ENCODE results near the gene URI1.

The URI1 gene

GRCh38 chr19:29971648-29972047, 29.6 kb downstream of the URI1 start:
- DNase-seq (ENCODE audit: low read depth) = peak; percentile 30

DNA sequence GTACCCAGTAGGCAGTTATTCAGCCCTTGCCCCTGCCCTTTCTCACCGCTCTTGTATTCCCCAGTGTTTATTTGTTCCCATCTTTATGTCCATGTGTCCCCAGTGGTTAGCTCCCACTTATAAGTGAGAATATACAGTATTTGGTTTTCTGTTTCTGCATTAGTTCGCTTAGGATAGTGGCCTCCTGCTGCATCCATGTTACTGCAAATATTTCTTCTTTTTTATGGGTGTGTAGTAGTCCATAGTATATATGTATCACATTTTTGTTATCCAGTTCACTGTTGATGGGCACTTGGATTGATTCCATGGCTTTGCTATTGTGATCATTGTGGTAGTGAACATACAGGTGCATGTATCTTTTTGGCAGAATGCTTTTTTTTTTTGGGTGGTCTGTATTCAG, 32.7 kb downstream of the URI1 start:
- DNase-seq (ENCODE audit: low read depth) = no peak

DNA sequence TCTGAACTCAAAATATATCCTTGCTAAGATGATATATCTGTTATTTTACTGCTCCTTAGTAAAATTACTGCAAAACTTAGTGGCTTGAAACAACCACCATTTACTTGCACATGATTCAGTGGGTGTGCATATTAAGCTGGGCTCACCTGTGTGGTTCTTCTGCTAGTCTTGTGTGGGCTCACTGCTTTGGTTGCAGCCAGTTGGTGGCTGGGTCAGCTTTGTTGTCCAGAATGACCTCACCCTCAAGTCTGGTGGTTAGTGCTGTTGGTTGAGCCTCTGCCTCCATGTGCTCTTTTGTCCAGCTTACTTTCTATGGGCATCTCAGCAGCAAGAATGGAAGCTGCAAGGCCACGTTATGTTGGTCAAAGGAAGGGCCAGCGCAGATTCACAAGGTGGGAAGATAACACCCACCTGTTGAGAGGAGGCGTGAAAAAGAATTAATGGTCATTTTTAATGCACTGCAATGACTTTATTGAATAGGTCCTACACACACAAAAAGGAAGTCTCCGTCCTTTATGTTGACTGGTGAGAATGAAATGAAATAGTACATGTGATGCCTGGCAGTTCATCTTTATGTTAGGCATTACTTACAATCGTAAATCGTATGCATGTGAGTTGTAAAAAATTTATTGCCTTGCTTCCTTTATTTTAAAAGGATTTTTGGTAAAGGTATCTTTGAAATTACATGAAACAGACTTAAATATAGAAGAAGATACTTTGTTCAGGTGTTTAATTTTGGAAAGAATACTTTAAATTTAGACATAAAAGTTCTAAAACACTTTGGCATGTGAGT, 34.3 kb downstream of the URI1 start:
- no peak for DNase-seq (ENCODE audit: low read depth)

- DNase-seq (ENCODE audit: low read depth) = no peak
Observed at GRCh38 chr19:29978080-29978479, 36.0 kb downstream of the URI1 start.

DNA sequence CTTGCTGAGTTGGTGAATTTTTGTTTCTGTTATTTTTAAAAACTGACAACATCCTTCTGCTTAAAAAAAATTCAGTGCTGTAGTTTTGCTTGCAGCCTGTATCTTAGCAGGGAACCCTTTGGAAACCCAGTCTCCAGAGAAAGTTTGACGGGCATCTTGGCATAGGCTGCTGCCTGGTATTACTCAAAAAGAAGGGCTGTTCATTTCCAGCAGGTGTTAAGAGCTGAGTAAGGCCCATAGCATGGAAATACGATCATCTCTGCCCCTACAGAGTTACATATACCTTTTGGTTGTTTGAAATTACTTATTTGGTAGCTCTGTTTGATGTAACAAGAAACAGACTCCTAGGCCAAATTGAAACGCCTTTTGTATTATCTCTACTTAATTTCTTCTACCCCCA, 41.5 kb downstream of the URI1 start:
- no peak for DNase-seq (ENCODE audit: low read depth)

DNA sequence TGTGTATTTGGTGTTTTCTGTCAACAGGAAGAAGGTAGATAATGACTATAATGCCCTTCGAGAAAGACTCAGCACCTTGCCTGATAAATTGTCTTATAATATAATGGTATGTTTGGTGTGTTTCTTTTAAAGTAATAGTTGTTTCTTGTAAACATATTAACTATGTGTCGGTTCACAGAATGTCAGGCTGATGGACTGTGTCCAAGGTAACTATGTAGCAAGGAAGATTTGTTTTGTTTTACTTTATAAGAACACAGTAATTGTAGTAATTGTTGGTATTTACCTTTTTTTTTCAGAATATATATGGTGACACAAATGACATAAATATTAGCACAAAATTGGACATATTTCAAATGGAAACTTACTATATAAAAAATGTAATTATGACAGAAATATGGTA, 43.2 kb downstream of the URI1 start:
- DNase-seq (ENCODE audit: low read depth) = no peak

- DNase-seq (ENCODE audit: low read depth) = no peak
Observed at GRCh38 chr19:29988351-29988750, 46.3 kb downstream of the URI1 start.

- DNase-seq (ENCODE audit: low read depth) = no peak
Observed at GRCh38 chr19:29992233-29992867, 50.3 kb downstream of the URI1 start.

DNA sequence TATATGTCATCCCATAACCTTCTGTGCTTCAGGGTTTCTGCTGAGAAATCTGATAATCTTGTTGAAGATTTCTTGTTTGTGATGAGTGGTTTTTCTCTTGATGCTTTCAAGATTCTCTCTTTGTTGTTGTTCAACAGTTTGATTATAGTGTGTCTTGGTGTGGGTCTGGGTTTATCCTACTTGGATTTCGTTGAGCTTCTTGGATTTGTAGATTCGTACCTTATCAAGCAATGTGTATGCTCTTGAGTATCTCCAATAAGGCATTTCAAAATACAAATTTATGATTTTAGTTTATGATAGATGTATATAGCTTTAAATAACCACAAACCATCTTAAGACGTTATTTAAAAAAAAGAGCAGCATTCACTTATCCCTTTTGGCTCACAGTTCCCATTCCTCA, 57.5 kb downstream of the URI1 start:
- DNase-seq (ENCODE audit: low read depth) = no peak

- DNase-seq (ENCODE audit: low read depth) = no peak
Observed at GRCh38 chr19:30000862-30001261, 58.8 kb downstream of the URI1 start.

- DNase-seq (ENCODE audit: low read depth) = no peak
Observed at GRCh38 chr19:30001301-30001700, 59.3 kb downstream of the URI1 start.

- DNase-seq (ENCODE audit: low read depth) = peak; percentile 31
Observed at GRCh38 chr19:30001791-30002190, 59.8 kb downstream of the URI1 start.

DNA sequence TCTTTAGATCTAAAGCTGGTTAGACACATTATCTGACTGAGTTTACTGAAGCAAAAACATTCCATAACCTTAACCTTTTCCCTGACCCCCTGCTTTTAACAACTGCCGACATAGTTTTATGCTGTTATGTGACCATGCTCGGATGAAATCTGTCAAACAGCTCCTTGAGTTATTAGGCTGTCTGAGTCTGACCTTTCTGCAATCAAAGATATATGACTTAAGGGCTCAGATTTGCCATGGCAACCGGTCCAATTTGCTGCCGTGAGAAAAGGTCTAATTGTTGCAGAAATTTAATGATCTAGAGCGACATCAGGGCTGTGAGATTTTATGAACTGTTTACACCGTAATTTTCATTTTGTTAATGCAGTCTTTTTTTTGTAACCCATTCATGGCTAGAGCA, 61.8 kb downstream of the URI1 start:
- peak; percentile 6 for DNase-seq (ENCODE audit: low read depth)

DNA sequence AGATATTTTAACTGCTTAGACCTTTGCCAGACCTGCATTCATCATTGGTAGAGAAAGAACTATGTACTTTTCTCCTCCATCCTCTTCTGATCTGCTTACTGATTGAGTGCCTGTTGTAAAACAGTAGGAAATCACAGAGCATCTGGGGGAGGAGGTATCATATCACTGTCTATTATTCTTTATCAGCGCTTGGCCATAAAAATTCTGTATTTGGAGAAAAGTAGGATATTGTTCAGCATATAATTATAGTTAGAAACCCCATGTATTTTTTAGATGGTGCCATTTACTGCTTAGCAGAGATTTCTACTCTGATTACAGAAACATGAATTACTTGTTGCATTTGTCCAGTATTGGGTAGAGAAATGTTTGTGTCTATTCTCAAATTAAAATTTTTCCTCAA, 62.4 kb downstream of the URI1 start:
- DNase-seq (ENCODE audit: low read depth) = no peak

DNA sequence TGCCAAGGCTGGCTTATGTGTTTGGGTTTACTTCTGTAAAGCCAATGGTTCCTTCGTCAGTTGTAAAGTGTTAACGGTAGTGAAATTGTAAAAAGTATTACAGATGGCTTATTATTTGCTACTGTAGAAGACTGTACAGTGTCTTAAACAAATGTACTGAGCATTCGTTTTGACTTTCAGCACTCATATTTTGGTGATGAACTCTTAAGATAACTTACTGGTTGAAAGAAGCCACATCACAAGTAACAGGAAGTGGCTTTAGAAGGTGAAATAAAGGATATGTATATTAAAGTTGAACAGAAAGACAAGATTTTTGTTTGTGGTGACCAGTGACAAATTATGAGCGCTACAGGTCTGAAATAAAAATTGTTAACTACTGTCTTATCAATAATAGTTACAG, 64.2 kb downstream of the URI1 start:
- no peak for DNase-seq (ENCODE audit: low read depth)

GRCh38 chr19:30008169-30008568, 66.1 kb downstream of the URI1 start:
- DNase-seq (ENCODE audit: low read depth) = no peak

- DNase-seq (ENCODE audit: low read depth) = no peak
Observed at GRCh38 chr19:30009013-30009412, 67.0 kb downstream of the URI1 start.

DNA sequence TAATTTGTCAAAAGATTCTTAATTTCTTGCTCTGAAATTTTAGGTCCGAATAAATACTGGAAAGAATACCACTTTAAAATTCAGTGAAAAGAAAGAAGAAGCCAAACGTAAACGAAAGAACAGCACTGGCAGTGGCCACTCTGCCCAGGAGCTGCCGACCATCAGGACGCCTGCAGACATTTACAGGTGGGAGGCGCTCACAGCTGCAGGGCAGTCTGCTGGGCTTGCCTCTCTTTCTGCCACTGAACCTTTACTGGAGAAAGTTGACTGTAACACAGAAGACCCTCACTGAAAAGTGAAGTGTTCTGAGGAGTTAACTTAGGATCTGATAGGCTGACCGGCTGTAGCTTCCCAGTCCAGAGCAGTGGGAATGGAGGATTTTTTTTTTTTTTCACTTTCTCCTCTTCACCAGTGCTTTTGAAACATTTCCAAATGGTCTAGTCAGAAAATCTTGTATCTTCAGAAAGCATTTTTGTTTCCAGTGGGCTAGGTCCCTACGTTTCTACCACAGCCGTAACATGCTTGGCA, 69.1 kb downstream of the URI1 start:
- no peak for DNase-seq (ENCODE audit: low read depth)

- DNase-seq (ENCODE audit: low read depth) = no peak
Observed at GRCh38 chr19:30014770-30015169, 72.7 kb downstream of the URI1 start.

DNA sequence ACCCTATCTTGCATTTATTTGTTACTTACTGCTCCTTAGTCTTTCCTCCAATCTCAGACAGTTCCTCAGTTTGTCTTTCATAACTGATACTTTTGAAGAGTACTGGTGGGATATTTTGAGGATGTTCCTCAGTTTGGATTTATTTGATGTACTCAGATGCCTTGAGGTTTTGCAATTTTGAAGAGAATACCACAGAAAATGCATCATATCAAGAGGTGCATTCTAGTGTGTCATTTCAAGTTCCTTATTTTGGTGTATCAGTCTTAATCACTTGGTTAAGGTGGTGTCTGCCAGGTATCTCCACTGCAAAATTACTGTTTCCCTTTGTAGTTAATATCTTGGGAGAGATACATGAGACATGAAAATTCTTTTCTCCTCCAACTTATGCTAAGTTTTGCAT, 75.1 kb downstream of the URI1 start:
- no peak for DNase-seq (ENCODE audit: low read depth)

- no peak for DNase-seq (ENCODE audit: low read depth)
Observed at GRCh38 chr19:30020189-30020588, 78.2 kb downstream of the URI1 start.

DNA sequence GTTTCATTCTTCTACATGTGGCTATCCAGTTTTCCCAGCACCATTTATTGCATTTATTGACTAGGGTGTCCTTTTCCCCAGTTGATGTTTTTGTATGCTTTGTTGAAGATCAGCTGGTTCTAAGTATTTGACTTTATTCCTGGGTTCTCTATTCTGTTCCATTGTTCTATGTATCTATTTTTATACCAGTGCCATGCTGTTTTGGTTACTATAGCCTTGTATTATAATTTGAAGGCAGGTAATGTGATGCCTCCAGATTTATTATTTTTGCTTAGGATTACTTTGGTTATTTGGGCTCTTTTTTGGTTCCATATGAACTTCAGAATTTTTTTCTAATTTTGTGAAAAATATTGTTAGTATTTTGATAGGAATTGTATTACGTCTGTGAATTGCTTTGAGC, 80.6 kb downstream of the URI1 start:
- DNase-seq (ENCODE audit: low read depth) = no peak

- no peak for DNase-seq (ENCODE audit: low read depth)
Observed at GRCh38 chr19:30023330-30023729, 81.3 kb downstream of the URI1 start.

GRCh38 chr19:30024091-30024490, 82.1 kb downstream of the URI1 start:
- DNase-seq (ENCODE audit: low read depth) = no peak
